DND-41 (cell line): ENCODE results near the gene B4GAT1.

Source experiments
- ATAC-seq: fragments of 200-7000 bp; cut with Tn5 transposase; 3 replicates; pipeline ENCODE4 v1.9.1; 2021; ENCODE audit warnings: low read depth; ENCODE audit not compliant: insufficient read depth
- DNase-seq: peaks from one replicate; pipeline ENCODE4 v3.0.0-alpha.2; 2020
- H2AFZ ChIP-seq: 2 replicates; pipeline ENCODE4 v1.6.0; 2012; ENCODE audit warnings: low read depth, low read length
- H3K27ac ChIP-seq: 2 replicates; pipeline ENCODE4 v1.5.1; 2012; ENCODE audit warnings: low read length, inconsistent platforms
- H3K27me3 ChIP-seq: fragments of 200-600 bp; sonication (generic); 2 replicates; pipeline ENCODE4 v1.6.0; 2012; ENCODE audit warnings: low read length, mild to moderate bottlenecking, inconsistent platforms; ENCODE audit not compliant: insufficient read depth, poor library complexity
- H3K36me3 ChIP-seq: 2 replicates; pipeline ENCODE4 v1.5.1; 2012; ENCODE audit warnings: low read length, inconsistent platforms; ENCODE audit not compliant: insufficient read depth
- H3K4me1 ChIP-seq: 2 replicates; pipeline ENCODE4 v1.5.1; 2012; ENCODE audit warnings: mild to moderate bottlenecking, low read length; ENCODE audit not compliant: insufficient read depth
- H3K4me2 ChIP-seq: 2 replicates; pipeline ENCODE4 v1.6.0; 2012; ENCODE audit warnings: mild to moderate bottlenecking, moderate library complexity, low read length, inconsistent platforms; ENCODE audit not compliant: insufficient read depth
- H3K4me3 ChIP-seq, 2 experiments: fragments of 200-600 bp in 1 of 2; shearing (Covaris generic) in 1 of 2; 2 replicates each; pipeline ENCODE4 v1.5.1; 2012 to 2016; ENCODE audit warnings: inconsistent platforms in 2 of 2, low read length in 2 of 2, mild to moderate bottlenecking in 2 of 2, low read depth in 1 of 2, moderate library complexity in 1 of 2
- H3K79me2 ChIP-seq: 2 replicates; pipeline ENCODE4 v1.6.0; 2012; ENCODE audit warnings: low read length, inconsistent platforms; ENCODE audit not compliant: insufficient read depth
- H3K9ac ChIP-seq: 2 replicates; pipeline ENCODE4 v1.6.0; 2012; ENCODE audit warnings: low read depth, mild to moderate bottlenecking, inconsistent platforms, low read length, moderate library complexity
- H3K9me3 ChIP-seq: 2 replicates; pipeline ENCODE4 v1.5.1; 2012; ENCODE audit warnings: low read length, moderate library complexity, mild to moderate bottlenecking, inconsistent platforms; ENCODE audit not compliant: insufficient read depth, severe bottlenecking
- H4K20me1 ChIP-seq: 2 replicates; pipeline ENCODE4 v1.6.0; 2012; ENCODE audit warnings: low read length; ENCODE audit not compliant: insufficient read depth
- EZH2 ChIP-seq: IDR thresholded peaks from 3 replicates; pipeline ENCODE4 v1.6.1; 2012; ENCODE audit warnings: borderline replicate concordance, low read depth, mild to moderate bottlenecking, moderate library complexity, low read length, inconsistent platforms; ENCODE audit not compliant: severe bottlenecking
- TF ChIP-seq, protein P1 (sequence below): IDR thresholded peaks from 2 replicates; pipeline ENCODE4 v1.5.1; 2012; ENCODE audit warnings: borderline replicate concordance, low read length, moderate library complexity, mild to moderate bottlenecking; ENCODE audit not compliant: poor library complexity, severe bottlenecking; ENCODE audit errors: extremely low read depth

B4GAT1 gene

DNA sequence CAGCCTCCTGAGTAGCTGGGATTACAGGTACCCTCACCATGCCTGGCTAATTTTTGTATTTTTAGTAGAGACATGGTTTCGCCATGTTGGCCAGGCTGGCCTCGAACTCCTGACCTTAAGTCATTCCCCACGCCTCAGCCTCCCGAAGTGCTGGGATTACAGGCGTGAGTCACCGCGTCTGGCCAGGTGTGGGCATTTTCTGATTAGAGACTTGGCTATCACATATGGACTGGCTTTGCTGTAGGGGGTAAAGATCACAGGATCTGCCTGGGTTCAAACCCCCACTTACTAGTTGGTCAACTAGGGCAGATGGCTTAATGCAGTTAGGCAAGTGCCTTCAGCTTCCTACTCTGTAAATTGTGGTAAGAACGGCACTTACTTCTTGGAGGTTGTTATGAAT is 37.1 kb downstream of the B4GAT1 start:
- Histone ChIP-seq H3K4me1 (peaks cover 23% of the 10 kb centered on the region), H3K4me2 (no peak overlapping the region), H3K9me3 (no peaks in the 10 kb centered on the region), H3K9ac (no peak overlapping the region), H3K79me2 (no peaks in the 10 kb centered on the region), H3K27me3 (no peaks in the 10 kb centered on the region), H3K36me3 (no peaks in the 10 kb centered on the region), H2AFZ (no peak overlapping the region), H3K4me3 (no peak overlapping the region), H4K20me1 (no peaks in the 10 kb centered on the region), H3K27ac (no peak overlapping the region)
- no peak for DNase-seq
- TF ChIP-seq, protein P1, sequence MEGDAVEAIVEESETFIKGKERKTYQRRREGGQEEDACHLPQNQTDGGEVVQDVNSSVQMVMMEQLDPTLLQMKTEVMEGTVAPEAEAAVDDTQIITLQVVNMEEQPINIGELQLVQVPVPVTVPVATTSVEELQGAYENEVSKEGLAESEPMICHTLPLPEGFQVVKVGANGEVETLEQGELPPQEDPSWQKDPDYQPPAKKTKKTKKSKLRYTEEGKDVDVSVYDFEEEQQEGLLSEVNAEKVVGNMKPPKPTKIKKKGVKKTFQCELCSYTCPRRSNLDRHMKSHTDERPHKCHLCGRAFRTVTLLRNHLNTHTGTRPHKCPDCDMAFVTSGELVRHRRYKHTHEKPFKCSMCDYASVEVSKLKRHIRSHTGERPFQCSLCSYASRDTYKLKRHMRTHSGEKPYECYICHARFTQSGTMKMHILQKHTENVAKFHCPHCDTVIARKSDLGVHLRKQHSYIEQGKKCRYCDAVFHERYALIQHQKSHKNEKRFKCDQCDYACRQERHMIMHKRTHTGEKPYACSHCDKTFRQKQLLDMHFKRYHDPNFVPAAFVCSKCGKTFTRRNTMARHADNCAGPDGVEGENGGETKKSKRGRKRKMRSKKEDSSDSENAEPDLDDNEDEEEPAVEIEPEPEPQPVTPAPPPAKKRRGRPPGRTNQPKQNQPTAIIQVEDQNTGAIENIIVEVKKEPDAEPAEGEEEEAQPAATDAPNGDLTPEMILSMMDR, result no peak
- no peak for TF ChIP-seq EZH2
- no peak for ATAC-seq

DNA sequence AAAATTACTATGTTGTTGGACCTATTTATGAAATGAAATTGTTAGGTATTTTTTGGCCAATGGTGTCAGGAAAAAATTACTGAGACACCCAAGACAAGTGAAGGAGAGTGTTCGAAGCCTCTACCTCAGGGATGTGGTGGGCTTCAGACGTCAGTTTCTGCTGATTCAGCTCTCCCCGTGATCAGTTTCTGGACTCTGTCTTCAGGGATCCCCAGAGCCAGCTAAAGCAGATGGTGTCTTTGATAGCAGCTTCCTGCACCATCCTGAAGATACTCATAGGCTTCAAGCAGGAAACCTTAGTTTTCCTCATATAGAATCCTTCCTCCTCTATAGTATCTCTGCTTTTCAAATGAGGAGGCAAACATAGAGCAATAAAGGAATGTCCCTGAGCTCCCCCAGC is 38.0 kb downstream of the B4GAT1 start:
- TF ChIP-seq, protein P1, result no peak
- no peak for TF ChIP-seq EZH2
- Histone ChIP-seq H3K36me3 (no peaks in the 10 kb centered on the region), H3K79me2 (no peaks in the 10 kb centered on the region), H3K27me3 (no peaks in the 10 kb centered on the region), H3K4me2 (no peak overlapping the region), H3K9me3 (no peaks in the 10 kb centered on the region), H4K20me1 (no peaks in the 10 kb centered on the region), H3K4me3 (no peak overlapping the region), H3K9ac (no peak overlapping the region), H2AFZ (no peak overlapping the region), H3K27ac (no peak overlapping the region), H3K4me1 (peaks cover 23% of the 10 kb centered on the region)
- ATAC-seq (no peak), DNase-seq (no peak)

DNA sequence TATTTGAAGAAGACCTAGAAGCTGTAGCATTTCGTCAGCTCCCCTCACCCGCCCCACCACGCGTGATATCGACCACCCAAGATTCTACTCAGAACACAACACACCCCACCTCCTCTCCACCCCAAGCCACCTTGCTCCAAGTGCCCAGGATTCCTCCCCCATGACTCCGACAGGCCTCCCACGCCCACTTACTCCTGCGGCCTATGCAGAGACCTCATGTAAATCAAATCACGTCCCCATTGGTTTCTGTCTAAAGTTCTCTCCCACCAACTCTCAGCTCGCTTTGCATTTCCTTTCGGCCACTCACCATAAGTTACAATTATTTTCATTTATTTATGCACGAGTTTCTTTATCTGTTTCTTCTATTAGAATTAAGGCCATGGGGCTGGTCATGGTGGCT is 44.8 kb downstream of the B4GAT1 start:
- Histone ChIP-seq H3K4me2 (no peak overlapping the region), H2AFZ (no peak overlapping the region), H3K9ac (no peak overlapping the region), H3K79me2 (no peaks in the 10 kb centered on the region), H3K9me3 (no peaks in the 10 kb centered on the region), H3K4me3 (no peak overlapping the region), H3K4me1 (no peaks in the 10 kb centered on the region), H3K27ac (no peak overlapping the region), H3K27me3 (no peaks in the 10 kb centered on the region), H4K20me1 (no peaks in the 10 kb centered on the region), H3K36me3 (no peaks in the 10 kb centered on the region)
- TF ChIP-seq, protein P1, result no peak
- TF ChIP-seq EZH2, result no peak
- DNase-seq, result no peak
- no peak for ATAC-seq

DNA sequence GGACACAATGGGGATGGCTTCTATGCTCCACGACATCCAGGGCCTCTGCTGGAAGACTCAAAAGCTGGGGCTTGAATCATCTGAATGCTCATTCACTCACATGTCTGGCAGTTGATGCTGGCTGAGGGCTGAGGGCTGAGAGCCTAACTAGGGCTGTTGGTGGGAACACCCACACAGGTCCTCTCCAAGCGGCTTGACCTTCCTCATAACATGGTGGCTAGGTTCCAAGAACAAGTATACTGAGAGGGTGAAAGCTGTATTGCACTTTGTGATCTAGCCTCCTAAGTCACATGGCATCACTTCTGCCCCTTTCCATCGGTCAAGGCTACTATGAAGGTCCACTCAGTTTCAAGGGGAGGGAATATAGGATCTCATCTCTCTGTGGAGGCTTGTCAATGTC is 48.2 kb downstream of the B4GAT1 start:
- no peak for ATAC-seq
- DNase-seq, result no peak

More for the DNA sequence above, 48.2 kb downstream of the B4GAT1 start:
- Histone ChIP-seq H2AFZ (no peak overlapping the region), H3K79me2 (no peaks in the 10 kb centered on the region), H3K4me3 (no peak overlapping the region), H3K4me2 (no peak overlapping the region), H3K27ac (no peak overlapping the region), H4K20me1 (no peaks in the 10 kb centered on the region), H3K27me3 (no peaks in the 10 kb centered on the region), H3K9me3 (no peaks in the 10 kb centered on the region), H3K36me3 (no peaks in the 10 kb centered on the region), H3K4me1 (no peaks in the 10 kb centered on the region), H3K9ac (no peak overlapping the region)
- TF ChIP-seq, protein P1, result no peak
- no peak for TF ChIP-seq EZH2
